Neural crest cell (in vitro differentiated cells): Measurements from ENCODE around the gene ARMH2. TPM values are rescaled to one million over a fixed set of nuclear protein-coding genes. Genes with fewer than 3 reads are reported as not detected.

ENCODE experiments used
- DNase-seq: peaks from one replicate; pipeline ENCODE4 v3.0.0; 2021; ENCODE audit warnings: low read depth, mixed read lengths, low spot score
- H3K27ac Mint-ChIP-seq: one replicate; pipeline ENCODE4 v1.8.0; 2021; ENCODE audit warnings: mild to moderate bottlenecking, mixed read lengths; ENCODE audit not compliant: unreplicated experiment
- H3K27me3 Mint-ChIP-seq: 2 replicates; pipeline ENCODE4 v1.8.0; 2021; ENCODE audit warnings: low read depth, mild to moderate bottlenecking, mixed read lengths
- H3K36me3 Mint-ChIP-seq: 2 replicates; pipeline ENCODE4 v1.8.0; 2021; ENCODE audit warnings: low read depth, mild to moderate bottlenecking, mixed read lengths
- H3K4me1 Mint-ChIP-seq: 2 replicates; pipeline ENCODE4 v1.8.0; 2021; ENCODE audit warnings: mixed read lengths
- H3K4me3 Mint-ChIP-seq: one replicate; pipeline ENCODE4 v1.8.0; 2021; ENCODE audit warnings: mild to moderate bottlenecking, mixed read lengths
- H3K9me3 Mint-ChIP-seq: 2 replicates; pipeline ENCODE4 v1.8.0; 2021; ENCODE audit warnings: mixed read lengths
- CTCF ChIP-seq: fragments of 200-600 bp; sonication (generic); conservative IDR thresholded peaks from 2 replicates; pipeline ENCODE4 v1.5.0; 2021; ENCODE audit warnings: antibody characterized with exemption, mild to moderate bottlenecking
- long read RNA-seq: library from polyadenylated mRNA; unstranded; transcript quantifications from one replicate; pipeline ENCODE4 v2.0.0, GENCODE V29; 2020
- total RNA-seq: library from RNA; stranded (reverse); gene quantifications from 2 replicates; pipeline ENCODE4 v1.2.1, GENCODE V29; 2021

Gene ARMH2
- not detected in 2 replicates for total RNA-seq
- long read RNA-seq = 0 reads

- no peak for TF ChIP-seq CTCF
- Mint-ChIP-seq H3K4me3 (no peak within 1 kb of the TSS), H3K9me3 (no peaks in the 10 kb centered on the region), H3K36me3 (peaks cover 2% of the 10 kb centered on the region), H3K4me1 (peaks cover 12% of the 10 kb centered on the region), H3K27ac (peak within 1 kb of the TSS; percentile 25), H3K27me3 (no peaks in the 10 kb centered on the region)
- no peak for DNase-seq
Measured at GRCh38 chr6:24798740-24799540, at the start of gene ARMH2. TSS of gene ARMH2 (minus strand) at chr6:24798917. CDS start at chr6:24798857, 60 bp downstream.

- peaks cover 24% of the 10 kb centered on the region for H3K4me1 Mint-ChIP-seq
- no peak overlapping the region for H3K4me3 Mint-ChIP-seq
- no peaks in the 10 kb centered on the region for H3K9me3 Mint-ChIP-seq
- no peak for TF ChIP-seq CTCF
- no peak overlapping the region for H3K27ac Mint-ChIP-seq
- no peaks in the 10 kb centered on the region for H3K27me3 Mint-ChIP-seq
- peaks cover 2% of the 10 kb centered on the region for H3K36me3 Mint-ChIP-seq
- DNase-seq = no peak
Measured at GRCh38 chr6:24848461-24848860, 49.7 kb upstream of the ARMH2 start.

- no peaks in the 10 kb centered on the region for H3K27me3 Mint-ChIP-seq
- no peaks in the 10 kb centered on the region for H3K9me3 Mint-ChIP-seq
- DNase-seq = no peak
- no peak overlapping the region for H3K27ac Mint-ChIP-seq
- no peak for TF ChIP-seq CTCF
- H3K36me3 Mint-ChIP-seq = peaks cover 2% of the 10 kb centered on the region
- no peak overlapping the region for H3K4me3 Mint-ChIP-seq
- H3K4me1 Mint-ChIP-seq = peaks cover 24% of the 10 kb centered on the region
Measured at GRCh38 chr6:24847402-24847801, 48.7 kb upstream of the ARMH2 start.

- Mint-ChIP-seq H3K4me1 (peaks cover 18% of the 10 kb centered on the region), H3K36me3 (peaks cover 2% of the 10 kb centered on the region), H3K9me3 (no peaks in the 10 kb centered on the region), H3K4me3 (no peak overlapping the region), H3K27me3 (no peaks in the 10 kb centered on the region), H3K27ac (no peak overlapping the region)
- DNase-seq = no peak
- no peak for TF ChIP-seq CTCF
Measured at GRCh38 chr6:24845578-24845977, 46.9 kb upstream of the ARMH2 start.

GRCh38 chr6:24844903-24845302 is 46.2 kb upstream of the ARMH2 start:
- Mint-ChIP-seq H3K27me3 (no peaks in the 10 kb centered on the region), H3K4me3 (no peak overlapping the region), H3K9me3 (no peaks in the 10 kb centered on the region), H3K27ac (no peak overlapping the region), H3K4me1 (peaks cover 18% of the 10 kb centered on the region), H3K36me3 (peaks cover 2% of the 10 kb centered on the region)
- no peak for TF ChIP-seq CTCF
- no peak for DNase-seq
